ENCODE data around the gene TBC1D28.
"Not testable (repeated sequence)": the region's sequence is repeated elsewhere in the genome, so short reads cannot be mapped to it uniquely, and the experiment has no call there.

The TBC1D28 gene

GRCh38 chr17:18593138-18593537 is 51.1 kb downstream of the TBC1D28 start:
- not testable (repeated sequence) for DNase-seq

All from NCI-H82 (cell line).